DOHH2 (cell line): ENCODE data around the gene BCAS1.

Experiments
- CTCF ChIP-seq: fragments of 200-600 bp; sonication (generic); IDR thresholded peaks from one replicate; pipeline ENCODE4 v1.5.1; 2014; ENCODE audit warnings: antibody characterized with exemption, mild to moderate bottlenecking, low read depth, low read length; ENCODE audit not compliant: poor library complexity, severe bottlenecking
- EZH2phosphoT487 ChIP-seq: fragments of 200-600 bp; sonication (generic); IDR thresholded peaks from 2 replicates; pipeline ENCODE4 v1.6.1; 2017; ENCODE audit warnings: borderline replicate concordance, mild to moderate bottlenecking, antibody characterized with exemption, low read length, moderate library complexity, mixed read lengths

- TF ChIP-seq CTCF (no peak), EZH2phosphoT487 (no peak)
These were observed 40.1 kb upstream of the BCAS1 start for GRCh38 chr20:54110457-54110856.
